GM18505 (cell line): ENCODE results near the gene EBF3.

Experiments used
- ATAC-seq: cut with Tn5 transposase; IDR thresholded peaks from one replicate; pipeline ENCODE4 v1.9.1; 2021; ENCODE audit not compliant: unreplicated experiment
- POLR2A ChIP-seq: IDR thresholded peaks from 4 replicates; pipeline ENCODE4 v1.6.1; 2011; ENCODE audit warnings: borderline replicate concordance; ENCODE audit not compliant: insufficient read depth, insufficient read length; ENCODE audit errors: extremely low read depth

Gene EBF3

DNA sequence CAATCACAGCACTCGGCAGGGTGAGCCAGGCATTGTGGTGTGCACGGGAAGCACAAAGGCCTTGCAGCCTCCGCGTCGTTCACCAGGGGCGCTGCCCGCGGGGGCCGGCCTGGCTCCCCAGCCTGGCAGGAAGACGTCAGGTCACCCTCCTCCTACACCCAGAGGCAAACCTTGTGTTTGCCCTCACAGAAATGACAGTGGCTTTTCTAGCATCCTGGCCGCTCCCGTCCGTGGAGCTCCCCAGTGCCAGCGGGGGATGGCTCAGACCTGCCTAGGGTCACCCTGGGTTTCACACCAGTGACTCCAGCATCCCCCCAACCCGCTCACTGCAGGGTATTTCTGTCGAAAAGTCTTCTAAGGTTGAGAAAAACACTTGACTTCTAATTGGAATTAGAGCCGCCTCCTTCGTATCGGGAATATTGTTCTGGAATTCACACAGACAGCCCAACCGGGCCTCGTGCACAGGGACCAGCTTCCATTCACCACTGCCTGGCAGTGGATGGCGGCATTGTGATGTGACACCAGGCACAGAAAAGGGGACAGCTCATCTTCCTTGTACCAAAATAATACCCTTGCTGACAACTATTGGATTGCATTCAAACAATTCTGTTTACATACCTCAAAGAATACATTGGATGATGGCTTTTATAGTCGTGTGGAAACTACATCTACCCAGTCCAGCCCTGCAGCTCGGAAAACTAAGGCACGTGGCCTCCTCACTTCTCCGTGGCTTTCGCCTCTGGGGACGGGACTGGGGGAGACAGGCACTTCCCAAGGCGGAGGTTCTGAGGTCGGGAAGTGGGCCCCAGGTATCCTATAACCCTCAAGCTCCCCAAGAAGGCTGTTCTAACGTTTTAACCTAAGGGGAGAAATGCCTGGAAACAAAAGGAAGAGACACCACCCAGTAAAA, 109.0 kb downstream of the EBF3 start:
- TF ChIP-seq POLR2A, result no peak

DNA sequence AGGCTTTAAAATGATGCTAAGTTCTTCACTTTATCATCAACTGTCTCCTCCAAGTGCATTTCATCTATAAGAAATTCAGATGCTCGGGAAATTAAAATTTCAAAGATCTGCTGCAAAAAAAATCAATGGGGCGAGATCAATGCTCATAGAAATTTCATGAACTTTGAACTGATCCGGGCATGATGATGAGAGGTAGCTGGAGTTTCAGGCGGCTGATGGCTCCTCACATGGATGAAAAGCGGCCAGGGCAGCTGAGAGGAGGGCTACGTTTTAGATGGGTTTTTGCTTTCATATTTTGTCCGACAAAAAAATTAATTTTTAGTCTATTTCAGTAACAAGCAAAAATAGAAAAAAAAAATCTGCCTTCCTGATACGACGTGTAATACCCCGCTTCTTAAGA, 109.9 kb downstream of the EBF3 start:
- no peak for ATAC-seq
- TF ChIP-seq POLR2A, result no peak

More for the DNA sequence above, 109.0 kb downstream of the EBF3 start:
- no peak for ATAC-seq

- ATAC-seq, result no peak
- TF ChIP-seq POLR2A, result no peak
Measured at GRCh38 chr10:129853562-129853903, 110.5 kb downstream of the EBF3 start.

DNA sequence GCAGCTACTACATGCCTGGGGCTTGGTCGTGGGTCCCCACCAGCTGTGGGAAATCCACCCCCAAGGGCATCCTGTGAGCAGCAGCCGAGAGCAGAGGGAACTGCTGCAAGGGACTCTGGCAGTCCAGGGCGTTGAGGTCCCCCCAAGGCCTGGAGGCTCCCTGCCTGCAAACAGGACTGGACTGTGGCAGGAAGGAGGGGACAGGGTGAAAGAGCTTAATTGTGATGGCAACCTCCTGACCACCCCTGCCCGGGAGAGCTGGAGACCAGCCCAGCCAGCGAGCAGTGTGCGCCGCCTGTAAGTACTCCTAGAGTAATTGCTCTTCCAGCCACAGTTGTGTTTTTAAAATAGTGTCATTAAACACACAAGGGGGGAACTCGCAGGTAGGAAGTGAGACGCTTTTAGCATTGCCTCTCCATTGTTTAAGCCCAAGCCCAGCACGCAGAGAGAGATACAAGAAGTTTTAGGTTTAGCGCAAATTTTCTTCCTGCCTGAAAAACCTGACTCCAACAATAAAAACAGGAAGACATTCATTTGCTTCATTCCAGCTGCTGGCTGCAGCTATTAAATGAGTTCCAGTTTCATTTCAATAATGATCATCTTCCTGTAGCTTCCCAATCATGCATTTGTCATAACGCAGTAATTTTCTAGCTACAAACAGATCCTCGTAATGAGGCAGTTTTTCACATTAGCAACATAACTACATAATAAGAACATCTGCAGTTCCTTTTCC, 111.1 kb downstream of the EBF3 start:
- ATAC-seq, result no peak

DNA sequence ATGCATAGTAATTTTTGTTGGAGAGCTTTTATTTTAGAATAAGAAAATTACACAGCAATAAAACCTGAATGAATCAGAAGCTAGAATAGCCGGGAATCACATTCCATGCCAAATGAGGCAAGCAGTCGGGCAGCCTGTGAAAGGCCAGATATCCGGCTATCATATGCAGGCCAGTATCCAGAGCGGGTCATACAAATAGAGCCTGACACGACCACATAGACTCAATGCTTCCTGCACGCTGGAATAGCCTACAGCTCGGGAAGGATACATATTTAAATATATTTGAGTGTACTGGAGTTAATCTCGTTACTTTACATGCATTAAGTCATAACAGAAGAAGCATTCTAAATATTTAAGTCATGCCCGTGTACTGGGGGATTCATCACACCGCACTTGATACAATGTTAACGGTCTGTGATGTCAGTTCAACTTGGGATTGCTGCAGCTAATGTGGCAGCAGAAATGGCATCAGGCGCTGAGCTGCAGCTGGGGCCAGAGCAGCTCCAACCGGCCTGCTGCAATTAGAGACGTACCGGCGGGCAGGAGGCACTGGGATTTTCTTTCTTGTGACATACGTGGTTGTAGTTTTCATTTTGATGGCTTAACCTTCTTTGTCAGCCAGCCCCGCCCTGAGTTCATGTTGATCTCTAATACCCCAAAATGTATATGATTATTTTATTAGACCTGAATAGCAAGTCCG, 112.0 kb downstream of the EBF3 start:
- no peak for TF ChIP-seq POLR2A
- no peak for ATAC-seq

More for the DNA sequence above, 111.1 kb downstream of the EBF3 start:
- TF ChIP-seq POLR2A, result no peak

- no peak for TF ChIP-seq POLR2A
- ATAC-seq, result no peak
Measured at GRCh38 chr10:129850790-129851189, 113.3 kb downstream of the EBF3 start.

- TF ChIP-seq POLR2A, result no peak
Measured at GRCh38 chr10:129850316-129850715, 113.8 kb downstream of the EBF3 start.

GRCh38 chr10:129849853-129850252, 114.2 kb downstream of the EBF3 start:
- no peak for TF ChIP-seq POLR2A
- ATAC-seq, result no peak

More at GRCh38 chr10:129850316-129850715, 113.8 kb downstream of the EBF3 start:
- ATAC-seq, result no peak

DNA sequence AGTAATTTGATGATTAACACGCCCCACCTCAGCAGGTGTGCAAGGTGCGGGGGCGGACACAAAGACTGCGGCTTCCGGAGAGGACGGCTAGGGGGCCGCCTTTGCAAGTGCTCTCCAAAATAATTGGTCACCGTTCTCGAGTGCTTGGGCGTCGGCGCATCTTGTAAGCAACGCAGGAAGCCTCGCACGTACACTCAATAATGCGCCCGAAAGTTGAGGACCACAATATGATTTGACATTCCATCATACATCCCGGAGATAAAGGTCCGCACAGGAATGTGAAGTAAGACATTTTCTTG, 114.7 kb downstream of the EBF3 start:
- no peak for TF ChIP-seq POLR2A
- no peak for ATAC-seq

- no peak for TF ChIP-seq POLR2A
- ATAC-seq, result no peak
Measured at GRCh38 chr10:129848696-129849451, 115.2 kb downstream of the EBF3 start.

DNA sequence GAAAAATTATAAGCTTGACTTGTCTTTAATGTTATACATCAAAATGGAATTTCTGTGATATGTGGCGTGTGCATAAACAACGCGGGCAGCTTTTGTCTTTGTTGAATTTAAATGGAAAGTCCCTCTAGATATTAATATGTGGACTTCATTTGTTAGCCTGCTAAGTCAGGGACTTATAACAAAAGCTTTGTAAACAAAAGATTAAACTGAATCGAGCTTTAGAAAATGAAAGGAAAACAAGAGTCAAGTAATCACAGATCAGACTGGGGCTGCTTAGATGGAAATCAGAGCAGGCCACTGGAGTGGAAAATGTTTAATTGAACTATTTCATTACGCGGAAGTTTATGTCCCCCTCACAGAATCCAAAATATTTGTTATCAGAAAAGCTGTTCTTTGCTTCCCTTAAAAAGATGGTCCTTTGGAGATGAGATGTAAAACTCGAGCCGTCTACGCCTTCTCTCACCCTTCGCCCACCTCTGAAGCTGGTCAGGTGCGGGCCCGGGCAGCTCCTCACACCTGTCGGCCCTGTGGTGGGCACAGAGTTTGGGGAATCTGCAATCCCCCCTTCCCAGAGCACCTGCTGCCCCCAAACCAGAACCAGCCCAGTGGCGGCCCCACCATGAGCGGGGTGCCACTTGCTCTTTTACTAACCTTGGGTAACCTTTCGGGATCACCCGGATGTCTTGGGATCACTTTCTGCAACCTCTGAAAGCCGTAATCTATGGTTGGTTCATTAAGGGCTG, 116.2 kb downstream of the EBF3 start:
- no peak for TF ChIP-seq POLR2A
- ATAC-seq, result no peak

DNA sequence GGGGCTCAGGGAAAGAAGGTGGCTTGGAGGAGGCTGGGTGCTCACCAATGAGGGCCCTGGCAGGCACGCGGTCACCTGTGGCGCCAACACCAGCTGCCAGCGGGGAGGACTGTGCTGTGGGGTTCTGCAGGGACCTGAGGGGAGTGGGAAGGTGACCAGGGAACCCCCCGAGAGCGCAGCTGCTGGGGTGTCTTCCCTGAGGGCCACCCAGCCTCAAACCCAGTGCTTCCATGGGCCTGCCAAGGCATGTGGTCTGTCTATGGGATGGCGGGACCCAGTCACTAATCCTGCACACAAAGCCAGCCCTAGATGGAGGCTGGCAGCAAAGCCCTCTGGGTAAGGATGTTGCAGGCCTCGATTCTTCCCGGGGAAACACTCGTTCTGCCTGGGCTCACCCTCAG, 117.1 kb downstream of the EBF3 start:
- no peak for ATAC-seq
- no peak for TF ChIP-seq POLR2A
